NT2/D1 (cell line): ENCODE data around the gene IL36B.

ENCODE experiments used
- DNase-seq: peaks from one replicate; pipeline ENCODE4 v3.0.0-alpha.2; 2011; ENCODE audit warnings: low read depth, low spot score
- H3K27me3 ChIP-seq: 2 replicates; pipeline ENCODE4 v1.6.0; 2011; ENCODE audit warnings: mild to moderate bottlenecking; ENCODE audit not compliant: insufficient read length, insufficient read depth
- H3K36me3 ChIP-seq: 2 replicates; pipeline ENCODE4 v1.6.1; 2011; ENCODE audit warnings: mild to moderate bottlenecking, low read length, mixed read lengths; ENCODE audit not compliant: insufficient read depth, insufficient read length
- H3K4me1 ChIP-seq: 2 replicates; pipeline ENCODE4 v1.5.1; 2011; ENCODE audit not compliant: insufficient read depth, insufficient read length
- H3K4me3 ChIP-seq: 2 replicates; pipeline ENCODE4 v1.5.1; 2011; ENCODE audit warnings: low read depth; ENCODE audit not compliant: insufficient read length
- H3K9ac ChIP-seq: 2 replicates; pipeline ENCODE4 v1.6.0; 2011; ENCODE audit warnings: low read depth; ENCODE audit not compliant: insufficient read length
- H3K9me3 ChIP-seq: 2 replicates; pipeline ENCODE4 v1.5.1; 2011; ENCODE audit warnings: mild to moderate bottlenecking, low read length; ENCODE audit not compliant: insufficient read depth
- SUZ12 ChIP-seq: IDR thresholded peaks from 2 replicates; pipeline ENCODE4 v1.6.1; 2011; ENCODE audit not compliant: insufficient read length, insufficient read depth; ENCODE audit errors: extremely low read depth
- YY1 ChIP-seq: IDR thresholded peaks from 2 replicates; pipeline ENCODE4 v1.6.1; 2011; ENCODE audit not compliant: insufficient read length, insufficient read depth
- ZNF274 ChIP-seq: IDR thresholded peaks from 2 replicates; pipeline ENCODE4 v1.6.1; 2011; ENCODE audit warnings: mild to moderate bottlenecking, low read depth, low read length

The IL36B gene

DNA sequence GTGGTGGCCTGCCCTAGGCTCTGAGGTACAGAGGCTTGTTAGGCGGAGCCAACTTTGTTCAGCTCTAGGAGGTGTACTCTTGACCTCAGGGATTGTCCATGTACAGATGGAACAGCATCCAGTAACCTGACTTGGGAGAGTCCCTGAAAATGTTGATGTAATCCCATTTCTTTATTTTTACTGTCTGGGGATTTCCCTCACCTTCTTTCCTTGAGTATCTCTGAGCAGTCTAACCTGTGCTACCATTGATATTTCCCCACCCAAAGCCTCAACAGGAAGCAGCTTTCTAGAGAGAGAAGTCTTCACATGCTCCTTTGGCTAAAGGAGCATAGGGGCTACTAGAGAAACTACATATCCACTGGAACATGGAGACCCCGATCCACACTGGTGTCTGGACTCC is 37.0 kb downstream of the IL36B start:
- Histone ChIP-seq H3K4me3 (no peak overlapping the region), H3K36me3 (no peaks in the 10 kb centered on the region), H3K9me3 (no peaks in the 10 kb centered on the region), H3K9ac (no peak overlapping the region), H3K4me1 (no peaks in the 10 kb centered on the region), H3K27me3 (peaks cover 8% of the 10 kb centered on the region)
- no peak for TF ChIP-seq ZNF274
- TF ChIP-seq YY1: no peak
- no peak for TF ChIP-seq SUZ12
- no peak for DNase-seq

DNA sequence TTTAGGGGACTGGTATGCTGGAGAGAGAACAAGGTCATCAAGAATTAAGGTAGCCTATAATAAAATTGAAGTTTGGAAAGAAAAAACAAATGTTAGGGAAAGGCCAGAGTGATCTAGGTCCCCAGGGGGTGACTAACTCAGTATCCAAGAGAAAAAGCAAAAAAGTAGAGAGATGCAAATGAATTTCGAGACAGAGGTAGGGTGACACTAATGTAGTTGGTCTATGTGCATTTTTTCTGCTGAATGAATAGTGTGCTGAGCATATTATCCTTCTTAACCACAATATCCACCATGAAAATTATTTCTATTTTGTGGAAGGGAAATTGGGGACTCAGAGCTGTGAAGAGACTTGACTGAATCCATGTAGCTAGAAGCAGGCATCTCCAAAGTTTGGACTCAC is 37.6 kb downstream of the IL36B start:
- TF ChIP-seq SUZ12 (no peak), YY1 (no peak), ZNF274 (no peak)
- Histone ChIP-seq H3K4me3 (no peak overlapping the region), H3K27me3 (peaks cover 8% of the 10 kb centered on the region), H3K9me3 (no peaks in the 10 kb centered on the region), H3K9ac (no peak overlapping the region), H3K36me3 (no peaks in the 10 kb centered on the region), H3K4me1 (no peaks in the 10 kb centered on the region)
- DNase-seq: no peak

DNA sequence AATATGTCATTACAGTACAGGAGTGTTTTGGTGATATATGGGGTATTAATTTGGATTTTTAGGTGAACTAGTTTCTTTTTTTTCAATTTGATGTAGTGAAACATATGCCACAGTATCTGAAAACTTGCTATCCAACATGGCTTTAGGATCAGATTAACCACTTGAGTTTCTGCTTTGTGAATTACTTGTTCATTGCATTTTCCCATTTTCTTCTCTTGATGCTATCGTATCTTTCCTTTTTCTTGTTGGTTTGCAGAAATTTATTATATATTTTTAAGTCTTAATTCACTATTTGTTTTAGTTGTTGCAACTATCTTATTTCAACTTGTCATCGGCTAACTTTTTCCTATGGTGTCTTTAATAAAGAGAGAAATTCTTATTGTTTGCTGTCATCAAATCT is 38.6 kb downstream of the IL36B start:
- H3K9ac ChIP-seq: no peak overlapping the region
- TF ChIP-seq SUZ12: no peak
- no peak for TF ChIP-seq ZNF274
- no peak for TF ChIP-seq YY1
- H3K4me3 ChIP-seq: no peak overlapping the region
- H3K36me3 ChIP-seq: no peaks in the 10 kb centered on the region
- no peaks in the 10 kb centered on the region for H3K4me1 ChIP-seq
- DNase-seq: no peak
- no peaks in the 10 kb centered on the region for H3K9me3 ChIP-seq
- peaks cover 8% of the 10 kb centered on the region for H3K27me3 ChIP-seq

DNA sequence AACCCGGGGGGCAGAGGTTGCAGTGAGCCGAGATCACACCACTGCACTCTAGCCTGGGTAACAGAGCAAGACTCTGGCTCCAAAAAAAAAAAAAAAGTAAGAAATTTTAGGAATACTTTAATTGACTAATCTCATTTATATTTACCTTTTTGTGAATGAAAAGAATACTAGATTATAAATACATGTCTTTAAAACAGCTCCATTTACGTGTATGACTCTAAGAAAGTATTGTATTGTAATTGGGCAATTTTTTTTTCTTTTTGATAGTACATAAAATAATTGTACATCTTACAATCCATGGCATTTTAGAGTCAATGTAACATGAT is 39.4 kb downstream of the IL36B start:
- H3K9me3 ChIP-seq: no peaks in the 10 kb centered on the region
- H3K27me3 ChIP-seq: peaks cover 8% of the 10 kb centered on the region
- no peaks in the 10 kb centered on the region for H3K36me3 ChIP-seq
- no peaks in the 10 kb centered on the region for H3K4me1 ChIP-seq
- no peak overlapping the region for H3K4me3 ChIP-seq
- DNase-seq: no peak
- no peak overlapping the region for H3K9ac ChIP-seq
- no peak for TF ChIP-seq SUZ12
- TF ChIP-seq ZNF274: no peak
- TF ChIP-seq YY1: no peak

DNA sequence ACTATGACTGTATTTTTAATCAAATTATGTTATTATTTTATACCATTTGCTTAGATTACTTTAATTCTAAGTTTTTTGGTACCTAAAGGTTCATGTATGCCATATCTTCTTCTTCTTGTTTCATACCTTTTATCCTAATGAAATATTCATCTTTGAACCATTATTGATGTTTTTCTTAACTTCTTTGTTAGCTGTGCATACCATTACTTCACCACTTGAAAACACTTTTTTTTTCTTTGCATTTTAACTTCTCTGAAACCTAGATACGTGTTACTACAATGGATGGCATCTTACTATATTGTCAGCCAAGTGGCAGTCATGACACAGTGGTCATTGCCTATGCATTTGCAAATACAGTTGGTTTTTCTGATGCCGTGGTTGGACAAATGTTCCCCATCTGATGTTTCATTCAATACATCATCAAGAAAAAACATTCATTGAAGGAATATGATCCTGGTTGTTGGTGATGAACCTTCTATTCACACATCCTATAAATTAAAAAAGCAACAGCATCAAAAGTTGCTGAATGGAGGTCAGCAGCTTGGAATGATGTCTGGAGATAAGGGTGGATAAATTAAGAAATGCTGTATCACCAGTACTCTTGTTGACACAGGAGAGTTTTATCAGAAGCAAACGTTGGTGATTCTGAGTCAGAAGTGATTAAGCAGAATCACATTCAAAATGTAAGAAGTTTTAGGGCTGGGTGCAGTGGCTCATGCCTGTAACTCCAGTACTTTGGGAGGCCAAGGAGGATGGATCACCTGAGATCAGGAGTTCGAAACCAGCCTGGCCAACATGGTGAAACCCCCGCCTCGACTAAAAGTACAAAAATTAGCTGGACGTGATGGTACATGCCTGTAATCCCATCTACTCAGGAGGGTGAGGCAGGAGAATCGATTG is 40.0 kb downstream of the IL36B start:
- DNase-seq: no peak
- H3K9me3 ChIP-seq: no peaks in the 10 kb centered on the region
- TF ChIP-seq SUZ12 (no peak), ZNF274 (no peak), YY1 (no peak)
- H3K27me3 ChIP-seq: peaks cover 5% of the 10 kb centered on the region
- no peak overlapping the region for H3K9ac ChIP-seq
- H3K4me1 ChIP-seq: no peaks in the 10 kb centered on the region
- H3K4me3 ChIP-seq: no peak overlapping the region
- no peaks in the 10 kb centered on the region for H3K36me3 ChIP-seq

DNA sequence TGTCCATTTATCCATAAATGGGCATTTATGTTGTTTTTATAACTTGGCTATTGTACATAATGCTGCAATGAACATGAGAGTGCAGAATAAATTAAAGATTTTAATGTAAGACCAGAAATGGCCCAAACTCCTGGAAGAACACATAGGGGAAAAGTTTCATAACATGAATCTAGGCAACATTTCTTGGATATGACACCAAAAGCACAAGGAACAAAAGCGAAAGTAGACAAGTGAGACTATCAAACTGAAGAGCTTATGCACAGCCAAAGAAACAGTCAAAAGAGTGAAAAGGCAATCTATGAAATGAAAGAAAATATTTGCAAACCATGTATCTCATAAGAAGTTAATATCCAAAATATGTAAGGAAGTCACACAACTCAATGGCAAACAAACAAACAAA is 41.6 kb downstream of the IL36B start:
- H3K9me3 ChIP-seq: no peaks in the 10 kb centered on the region
- H3K27me3 ChIP-seq: peaks cover 3% of the 10 kb centered on the region
- DNase-seq: no peak
- no peak overlapping the region for H3K4me3 ChIP-seq
- no peaks in the 10 kb centered on the region for H3K36me3 ChIP-seq
- TF ChIP-seq YY1 (no peak), SUZ12 (no peak), ZNF274 (no peak)
- no peaks in the 10 kb centered on the region for H3K4me1 ChIP-seq
- H3K9ac ChIP-seq: no peak overlapping the region

DNA sequence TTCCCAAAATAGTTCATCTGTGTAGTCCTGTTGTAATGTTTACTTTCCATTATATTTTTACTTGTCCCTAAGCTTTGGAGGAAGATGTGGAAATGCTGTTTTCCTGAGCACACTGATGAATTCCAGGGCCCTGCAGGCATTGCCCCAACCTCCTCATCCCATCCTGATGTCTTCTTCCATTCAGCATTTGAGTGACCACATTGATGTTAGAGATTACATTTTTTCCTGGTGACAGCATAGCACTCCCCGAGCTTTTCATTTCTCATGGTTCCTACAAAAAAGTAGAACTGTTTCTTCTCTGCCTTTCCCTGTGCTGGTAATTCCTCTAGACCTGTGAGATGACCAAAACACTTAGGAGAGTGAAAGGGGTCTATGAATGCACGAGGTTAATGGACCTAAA is 42.6 kb downstream of the IL36B start:
- Histone ChIP-seq H3K4me3 (no peak overlapping the region), H3K4me1 (no peaks in the 10 kb centered on the region), H3K27me3 (no peaks in the 10 kb centered on the region), H3K36me3 (no peaks in the 10 kb centered on the region), H3K9ac (no peak overlapping the region), H3K9me3 (no peaks in the 10 kb centered on the region)
- no peak for TF ChIP-seq SUZ12
- TF ChIP-seq YY1: no peak
- no peak for TF ChIP-seq ZNF274
- DNase-seq: no peak

DNA sequence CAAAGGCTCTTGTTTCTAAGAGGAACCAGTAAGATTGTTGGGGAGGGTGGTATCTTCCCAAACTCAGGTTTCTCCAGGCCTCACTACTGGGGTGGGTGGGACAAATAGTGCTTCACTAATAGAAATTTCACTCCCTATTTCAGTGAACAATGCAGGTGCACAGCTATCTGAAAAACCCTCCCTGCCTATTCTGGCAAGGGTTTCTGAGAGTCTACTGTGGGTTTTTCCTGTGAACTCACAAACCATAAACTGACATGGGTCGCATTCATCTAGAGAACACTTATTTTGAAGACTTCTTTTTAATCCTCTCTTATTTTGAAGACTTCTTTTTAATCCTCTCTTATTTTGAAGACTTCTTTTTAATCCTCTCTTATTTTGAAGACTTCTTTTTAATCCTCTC is 43.0 kb downstream of the IL36B start:
- H3K27me3 ChIP-seq: no peaks in the 10 kb centered on the region
- no peak overlapping the region for H3K9ac ChIP-seq
- no peak for DNase-seq
- H3K9me3 ChIP-seq: no peaks in the 10 kb centered on the region
- no peaks in the 10 kb centered on the region for H3K36me3 ChIP-seq
- TF ChIP-seq ZNF274 (no peak), YY1 (no peak)
- H3K4me1 ChIP-seq: no peaks in the 10 kb centered on the region
- H3K4me3 ChIP-seq: no peak overlapping the region
